NCI-H524 treated with DMSO at 0.1 percent for 48 hours (cell line): Measurements from ENCODE around the gene EXOC3L4.

Experiments used
- DNase-seq: peaks from one replicate; lab custom pipeline; 2025; lab: John Stamatoyannopoulos, UW

EXOC3L4 gene

DNA sequence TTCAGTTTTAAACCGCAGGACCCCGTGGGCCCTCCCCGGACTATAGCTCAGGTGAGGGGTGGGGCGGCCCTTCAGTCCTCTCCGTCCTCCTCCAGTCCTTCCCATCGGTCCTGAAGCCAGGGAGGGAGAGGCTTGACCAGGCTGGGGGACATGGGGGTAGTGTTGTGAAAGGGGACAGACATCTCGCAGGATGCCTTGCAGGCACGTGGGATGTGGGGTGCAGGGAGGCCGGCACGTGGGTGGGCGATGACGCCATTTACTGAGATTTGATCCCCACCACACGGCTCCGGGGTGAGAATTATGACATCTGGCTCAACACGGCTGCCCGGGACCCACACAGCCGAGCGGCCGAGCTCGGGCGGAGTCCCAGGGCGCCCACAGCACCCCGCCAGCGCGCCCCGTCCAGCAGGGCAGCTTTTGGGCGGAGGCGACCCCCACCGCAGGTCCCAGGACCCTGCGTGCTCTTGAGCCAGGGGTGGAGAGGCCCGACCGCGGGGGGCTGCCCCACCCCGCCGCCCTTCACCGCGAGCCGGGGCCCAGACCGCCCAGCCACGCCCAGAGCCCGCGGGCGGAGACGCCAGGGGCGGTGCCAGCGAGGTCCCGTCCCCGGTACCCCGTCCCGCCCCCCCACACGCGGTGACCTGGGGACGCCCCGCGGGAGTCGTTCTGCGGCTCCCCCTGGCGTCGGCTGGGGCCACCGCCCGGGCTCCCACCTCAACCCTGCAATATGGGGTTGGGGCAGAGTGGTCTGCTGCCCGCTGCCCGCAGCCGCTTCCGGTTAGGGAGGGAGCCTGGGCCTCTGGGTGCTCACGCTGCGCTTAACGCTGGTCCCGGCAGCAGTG, 3.3 kb upstream of the EXOC3L4 start:
- no peak for DNase-seq

DNA sequence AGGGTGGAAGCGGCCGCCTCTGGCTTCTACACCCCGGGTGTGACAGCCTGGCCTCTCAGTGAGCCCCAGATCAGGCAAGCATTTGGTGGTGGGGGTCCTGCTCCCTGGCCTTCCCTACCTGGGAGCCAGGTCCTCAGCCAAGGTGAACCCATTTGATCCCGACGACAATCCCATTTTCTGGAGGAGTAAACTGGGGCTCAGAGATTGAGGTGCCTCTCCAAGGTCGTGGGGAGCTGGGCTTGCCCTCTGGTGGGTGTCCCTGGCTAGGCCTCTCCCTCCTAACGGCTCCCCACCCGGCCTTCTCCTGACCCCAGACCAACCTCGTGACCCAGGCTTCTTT, 2.7 kb upstream of the EXOC3L4 start:
- DNase-seq, result no peak

DNA sequence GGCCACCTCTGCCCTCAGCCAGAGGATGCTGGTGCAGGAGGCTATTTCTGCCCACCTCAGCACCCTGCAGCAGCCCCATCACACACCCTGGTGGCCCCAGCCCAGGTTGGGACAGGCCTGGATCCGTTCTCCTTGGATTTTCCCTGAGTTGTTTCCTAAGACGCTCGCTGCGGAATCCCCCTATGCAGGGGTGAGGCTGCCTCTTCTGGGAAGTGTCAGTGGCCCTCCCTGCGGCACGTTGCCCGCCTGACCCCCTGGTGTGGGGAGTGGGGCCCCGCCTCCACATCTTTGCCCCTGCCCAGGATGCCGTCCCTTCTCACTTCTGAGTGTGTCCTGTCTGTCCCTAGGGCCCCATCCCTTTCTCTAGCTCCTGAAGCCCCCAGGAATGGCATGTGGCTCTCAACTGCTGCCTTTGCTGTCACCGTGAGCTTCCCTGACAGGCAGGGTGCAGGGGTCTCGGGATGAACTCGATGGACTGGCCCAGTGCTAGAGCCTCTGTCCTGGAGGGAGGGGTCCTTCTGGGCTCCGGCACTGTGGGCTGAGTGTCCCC, 594 bp upstream of the EXOC3L4 start:
- no peak for DNase-seq

DNA sequence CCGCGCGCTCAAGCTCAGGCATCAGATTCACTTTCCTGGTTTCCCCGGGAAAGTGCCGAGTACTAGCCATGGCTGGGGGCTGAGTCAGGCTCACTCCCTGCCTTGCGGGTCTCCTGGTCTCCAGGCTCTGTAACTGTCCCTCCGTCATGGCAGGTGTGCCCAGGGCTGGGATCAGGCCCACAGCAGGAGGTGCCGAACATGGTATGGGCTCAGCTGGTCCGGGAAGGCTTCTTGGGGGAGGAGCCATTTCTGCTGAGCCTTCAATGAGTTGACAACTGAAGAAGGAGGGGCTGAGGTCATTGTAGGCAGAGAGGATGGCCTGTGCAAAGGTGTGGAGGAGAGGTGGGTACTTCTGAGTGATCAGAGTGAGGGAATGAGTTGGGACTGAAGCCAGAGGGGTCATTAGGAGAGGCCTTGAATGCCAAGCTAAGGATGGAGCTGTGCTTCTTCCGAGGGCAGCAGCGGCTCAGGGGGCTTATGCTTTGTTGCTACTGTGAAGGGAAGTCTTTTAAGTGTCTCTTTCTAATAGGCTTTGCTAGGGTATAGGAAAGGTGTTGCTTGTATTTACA, 769 bp downstream of the EXOC3L4 start:
- DNase-seq, result no peak

GRCh38 chr14:103096387-103096786, 1.9 kb downstream of the EXOC3L4 start:
- no peak for DNase-seq

GRCh38 chr14:103097244-103097993, 2.9 kb downstream of the EXOC3L4 start:
- no peak for DNase-seq

DNA sequence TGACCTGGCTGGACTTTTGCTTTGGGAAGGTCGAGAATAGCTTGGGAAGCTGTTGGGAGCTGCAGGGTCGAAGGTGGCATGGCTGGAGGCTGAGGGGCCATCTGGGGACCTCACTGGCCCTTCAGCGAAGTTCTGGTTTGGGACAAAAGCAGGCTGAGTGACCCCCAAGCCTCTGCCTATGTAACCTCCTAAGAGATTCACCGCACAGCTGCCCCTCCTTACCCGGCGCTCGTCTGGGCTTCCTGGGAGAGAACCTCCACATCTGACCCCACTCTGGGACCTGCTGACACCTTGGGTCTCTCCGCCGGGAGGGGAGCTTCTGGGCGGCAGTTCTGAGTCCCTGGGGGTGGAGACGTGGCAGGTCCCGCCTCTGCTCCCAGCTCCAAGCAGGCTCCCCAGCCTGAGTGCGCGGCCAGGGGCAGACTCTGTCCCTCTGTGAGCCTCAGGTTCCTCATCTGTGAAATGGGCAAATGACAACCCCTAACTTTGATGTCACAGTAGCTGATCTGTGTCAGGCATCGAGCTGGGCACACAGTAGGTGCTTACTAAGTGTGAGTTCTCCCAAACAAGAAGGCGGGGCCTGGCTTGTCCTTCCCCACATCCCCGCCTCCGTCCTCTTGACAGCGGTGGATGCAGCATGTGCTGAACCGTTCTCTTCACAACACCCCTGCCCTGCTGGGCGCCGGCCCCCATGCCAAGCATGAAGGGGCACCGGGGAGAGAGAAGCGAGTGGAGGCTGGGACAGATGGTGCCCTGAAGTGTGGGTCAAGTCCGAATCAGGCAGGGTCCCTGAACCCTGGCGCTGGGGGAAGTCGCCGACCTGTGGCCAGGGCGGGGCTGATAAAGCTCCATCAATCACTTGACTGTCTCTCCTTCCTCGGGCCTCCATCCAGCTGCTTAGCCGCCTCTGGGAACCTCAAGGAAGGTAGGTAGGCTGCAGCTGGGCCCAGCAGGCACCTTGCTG, 3.8 kb downstream of the EXOC3L4 start:
- no peak for DNase-seq

DNA sequence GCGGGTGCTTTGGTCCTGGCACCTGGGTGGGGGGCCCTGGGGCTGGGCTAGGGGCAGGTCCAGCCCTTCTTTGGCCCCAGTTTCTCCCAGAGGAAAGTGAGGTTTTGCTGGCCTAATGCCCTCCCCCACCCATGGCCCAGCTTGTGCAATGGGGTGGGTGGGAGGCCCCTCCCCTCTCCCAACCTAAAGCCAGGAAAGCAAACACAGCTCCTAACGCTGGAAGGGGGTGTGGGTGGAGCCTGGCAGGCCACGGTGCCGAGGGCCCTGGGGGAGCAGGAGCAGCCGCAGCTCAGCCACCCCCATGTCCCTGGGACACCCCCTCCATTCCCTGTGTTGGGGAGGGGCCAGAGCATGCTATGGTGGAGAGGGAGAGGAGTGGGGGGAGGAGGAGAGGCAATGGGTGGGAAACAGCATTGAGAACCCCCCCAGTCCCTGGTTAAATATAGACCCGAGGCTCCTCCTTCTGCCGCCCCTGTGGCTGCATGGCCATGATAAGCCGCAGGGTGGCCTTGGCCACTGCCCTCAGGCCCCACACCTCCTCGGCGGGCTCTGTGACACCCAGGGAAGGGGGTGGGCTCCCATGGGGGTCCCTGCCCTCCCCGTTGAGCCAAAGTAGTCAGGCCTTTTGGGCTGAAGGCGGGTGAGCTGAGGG, 4.7 kb downstream of the EXOC3L4 start:
- no peak for DNase-seq

DNA sequence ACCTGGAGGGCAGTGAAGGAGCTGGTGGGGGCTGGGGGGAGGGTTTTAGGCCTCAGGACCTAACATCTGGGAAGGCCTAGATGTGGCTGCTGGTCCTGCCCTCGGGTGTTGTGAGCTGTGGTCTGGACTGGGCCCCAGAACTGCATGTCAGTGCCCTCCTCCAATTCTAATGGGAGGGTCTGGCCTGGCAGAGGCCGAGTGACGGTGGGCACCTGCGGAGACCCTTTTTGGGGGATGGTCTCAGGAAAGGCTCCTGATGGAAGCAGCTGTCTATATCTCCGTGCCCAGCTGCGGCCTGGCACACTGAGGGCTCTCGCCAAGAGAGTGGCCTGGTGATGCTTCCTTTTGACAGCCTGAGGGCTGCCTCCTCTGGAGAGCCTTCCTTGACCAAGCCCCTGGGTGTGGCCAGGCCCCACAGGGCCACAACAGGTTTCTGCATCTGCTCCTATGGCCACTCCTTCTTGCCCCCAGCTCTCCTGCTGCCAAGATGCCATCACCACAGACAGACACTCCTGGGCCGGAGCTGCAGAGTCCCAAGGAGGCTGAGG, 5.3 kb downstream of the EXOC3L4 start:
- no peak for DNase-seq

- DNase-seq, result no peak
These were observed 6.0 kb downstream of the EXOC3L4 start for GRCh38 chr14:103100281-103101121.

DNA sequence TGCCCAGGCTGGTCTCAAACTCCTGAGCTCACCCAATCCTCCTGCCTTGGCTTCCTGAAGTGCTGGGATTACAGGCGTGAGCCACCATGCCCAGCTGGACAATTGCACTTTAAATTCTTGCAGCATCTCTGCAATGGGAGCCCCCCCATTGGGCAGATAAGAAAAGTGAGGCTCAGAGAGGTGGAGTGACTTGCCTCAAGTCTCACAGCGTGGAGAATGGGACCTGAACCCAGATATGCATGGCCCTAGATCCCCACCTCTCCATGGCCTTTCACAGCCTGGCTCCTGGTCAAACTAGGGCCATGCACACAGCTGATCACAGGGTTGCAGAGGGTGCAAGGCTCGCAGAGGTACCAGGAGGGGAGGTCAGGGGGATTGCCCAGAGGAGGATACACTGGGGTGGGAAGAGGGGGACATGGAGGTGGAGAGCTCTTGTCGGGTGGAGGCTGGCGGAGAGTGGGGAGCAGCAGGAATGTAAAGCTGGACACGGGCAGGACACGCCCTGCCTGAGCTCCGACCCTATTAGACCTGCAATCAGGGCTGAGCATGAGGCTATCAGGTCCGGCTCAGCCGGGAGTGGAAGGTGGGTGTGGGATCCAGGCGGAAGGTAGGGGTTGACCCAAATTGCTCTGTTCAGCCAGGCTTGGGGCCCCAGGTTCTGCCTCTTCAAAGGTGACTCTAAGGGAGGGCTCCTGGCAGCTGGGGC, 6.9 kb downstream of the EXOC3L4 start:
- DNase-seq, result no peak

GRCh38 chr14:103101963-103102688, 7.6 kb downstream of the EXOC3L4 start:
- DNase-seq, result no peak

DNA sequence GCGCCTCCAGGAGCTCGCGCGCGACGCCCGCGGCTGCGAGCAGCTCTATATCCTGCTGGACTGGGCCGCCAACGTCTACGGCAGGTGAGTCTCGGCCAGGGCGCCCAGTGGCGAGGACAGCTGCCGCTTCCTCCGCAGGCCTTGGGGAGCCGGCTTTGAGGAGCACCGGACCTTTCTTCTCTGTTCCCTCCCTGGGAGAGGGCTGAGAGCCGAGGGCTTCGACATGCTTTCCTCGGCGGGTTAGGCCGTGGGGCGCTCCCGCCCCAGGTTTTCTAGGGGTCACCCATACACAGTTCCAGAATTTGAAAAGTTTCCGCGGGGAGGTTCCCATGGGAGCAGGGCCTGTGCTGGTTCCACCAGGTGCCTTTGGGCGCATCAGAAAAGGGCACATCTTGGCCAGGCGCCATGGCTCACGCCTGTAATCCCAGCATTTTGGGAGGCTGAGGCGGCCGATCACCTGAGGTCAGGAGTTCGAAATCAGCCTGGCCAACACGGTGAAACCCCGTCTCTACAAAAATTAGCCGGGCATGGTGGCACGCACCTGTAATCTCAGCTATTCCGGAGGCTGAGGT, 8.2 kb downstream of the EXOC3L4 start:
- DNase-seq, result no peak

GRCh38 chr14:103103461-103104388, 9.2 kb downstream of the EXOC3L4 start:
- peak; percentile 84 for DNase-seq

DNA sequence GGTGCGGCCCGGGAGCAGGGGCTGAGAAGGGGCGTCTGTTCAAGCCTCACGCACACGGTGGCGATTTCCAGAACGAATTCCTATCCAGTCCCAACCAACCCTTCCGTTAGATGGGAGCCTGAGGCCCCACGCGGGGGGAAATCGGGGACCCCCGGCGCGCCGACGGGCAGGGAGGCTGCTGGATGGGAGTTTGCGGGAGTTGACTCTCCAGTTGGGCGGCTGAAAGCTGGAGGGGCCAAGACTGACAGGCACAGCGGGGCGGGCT, 9.8 kb downstream of the EXOC3L4 start:
- no peak for DNase-seq

DNA sequence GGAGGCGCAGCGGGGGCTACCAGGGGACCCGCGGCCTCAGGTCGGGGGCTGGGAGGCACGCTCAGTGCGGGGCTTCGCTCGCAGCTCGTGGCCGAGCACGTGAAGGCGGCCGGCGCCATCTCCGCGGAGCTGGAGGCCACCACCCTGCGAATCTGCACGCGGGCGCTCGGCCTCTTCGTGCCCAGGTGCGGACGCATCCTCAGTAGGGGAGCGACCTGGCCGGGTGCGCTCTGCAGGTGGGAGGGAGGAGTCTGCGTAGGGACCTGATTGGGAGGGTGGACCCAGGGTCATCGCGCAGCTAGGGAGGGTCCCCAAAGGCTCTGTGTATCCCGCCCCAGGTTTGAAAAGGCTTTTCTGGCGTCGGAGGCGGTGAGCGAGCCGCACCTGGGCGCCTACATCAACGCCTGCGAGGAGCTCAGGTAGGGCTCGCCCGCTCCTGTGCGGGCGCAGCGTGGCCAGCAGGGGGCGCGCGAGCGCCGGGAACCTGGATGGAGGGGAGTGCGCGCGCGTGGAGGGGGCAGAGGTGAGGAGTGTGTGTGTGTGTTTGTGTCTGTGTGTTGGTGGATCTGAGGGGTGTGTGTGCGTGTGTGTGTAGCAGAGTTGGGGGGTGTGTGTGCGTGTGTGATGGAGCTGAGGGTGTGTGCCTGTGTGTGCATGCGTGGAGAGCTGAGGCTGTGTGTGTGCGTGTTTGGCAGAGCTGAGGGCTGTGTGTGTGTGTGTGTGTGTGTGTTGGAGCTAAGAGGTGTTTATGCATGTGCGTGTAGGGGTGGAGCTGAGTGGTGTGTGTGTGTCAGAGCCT, 10.3 kb downstream of the EXOC3L4 start:
- no peak for DNase-seq
